Activated B cell treated with CpG ODN at 0.5 μM for 24 hours (primary cell): Measurements from ENCODE around the gene WDR59. TPM values are rescaled to one million over a fixed set of nuclear protein-coding genes. Genes with fewer than 3 reads are reported as not detected.

Source experiments
- ATAC-seq: fragments of 200-7000 bp; cut with Tn5 transposase; one replicate; pipeline ENCODE4 v1.10.0; 2021; ENCODE audit warnings: low read depth, mild to moderate bottlenecking, moderate library complexity
- CTCF ChIA-PET: fragments of 350-600 bp; sonication (Branson Sonifier 250); formaldehyde crosslinking; loops from one replicate; lab custom pipeline; 2021; ENCODE audit warnings: antibody characterized with exemption; lab: Charles Lee
- POLR2A ChIA-PET: fragments of 350-600 bp; sonication (Branson Sonifier 250); formaldehyde crosslinking; loops from one replicate; lab custom pipeline; 2021; ENCODE audit warnings: antibody characterized with exemption; lab: Charles Lee
- DNase-seq: peaks from one replicate; pipeline ENCODE4 v3.0.0; 2022
- H3K27ac Mint-ChIP-seq: one replicate; pipeline ENCODE4 v1.8.0; 2020; ENCODE audit warnings: mixed read lengths
- H3K27me3 Mint-ChIP-seq: one replicate; pipeline ENCODE4 v1.8.0; 2021; ENCODE audit warnings: mixed read lengths
- H3K36me3 Mint-ChIP-seq: one replicate; pipeline ENCODE4 v1.8.0; 2021; ENCODE audit warnings: low read depth, mixed read lengths
- H3K4me1 Mint-ChIP-seq: one replicate; pipeline ENCODE4 v1.8.0; 2021; ENCODE audit warnings: mixed read lengths
- H3K4me3 Mint-ChIP-seq: one replicate; pipeline ENCODE4 v1.8.0; 2020; ENCODE audit warnings: mild to moderate bottlenecking, mixed read lengths
- H3K9me3 Mint-ChIP-seq: one replicate; pipeline ENCODE4 v1.8.0; 2020; ENCODE audit warnings: mixed read lengths
- CTCF ChIP-seq: fragments of 200-600 bp; IDR thresholded peaks from one replicate; pipeline ENCODE4 v1.8.0; 2022; ENCODE audit warnings: antibody characterized with exemption, mild to moderate bottlenecking
- intact Hi-C: fragments of 100-400 bp; cut with micrococcal nuclease; formaldehyde crosslinking; loops from one replicate; pipeline ENCODE4 v1.15.1; 2024
- total RNA-seq: library from RNA; stranded (reverse); gene quantifications from 2 replicates; pipeline ENCODE4 v1.2.3, GENCODE V29; 2022

Gene WDR59
- total RNA-seq, 1 donor from 2014 or later = 93.3 TPM

- ChIA-PET CTCF (no interaction called here), POLR2A (no interaction called here)
- Mint-ChIP-seq H3K27ac (no peak overlapping the region), H3K27me3 (no peaks in the 10 kb centered on the region), H3K4me3 (no peak overlapping the region), H3K4me1 (no peaks in the 10 kb centered on the region), H3K36me3 (peaks cover 87% of the 10 kb centered on the region), H3K9me3 (no peaks in the 10 kb centered on the region)
- DNase-seq (no peak), ATAC-seq (no peak)
- intact Hi-C loops = no loop called here
- TF ChIP-seq CTCF = no peak
Measured at GRCh38 chr16:74893541-74893940, 91.4 kb downstream of the WDR59 start.

GRCh38 chr16:74892574-74893461 lies 92.1 kb downstream of the WDR59 start:
- POLR2A ChIA-PET = no interaction called here
- H3K4me3 Mint-ChIP-seq = no peak overlapping the region
- H3K27me3 Mint-ChIP-seq = no peaks in the 10 kb centered on the region
- no peak for TF ChIP-seq CTCF
- intact Hi-C loops = no loop called here
- DNase-seq (no peak), ATAC-seq (no peak)
- H3K27ac Mint-ChIP-seq = no peak overlapping the region
- H3K4me1 Mint-ChIP-seq = no peaks in the 10 kb centered on the region
- no peaks in the 10 kb centered on the region for H3K9me3 Mint-ChIP-seq
- peaks cover 88% of the 10 kb centered on the region for H3K36me3 Mint-ChIP-seq
- CTCF ChIA-PET = no interaction called here

GRCh38 chr16:74888888-74889287 lies 96.0 kb downstream of the WDR59 start:
- ATAC-seq (no peak), DNase-seq (no peak)
- H3K4me1 Mint-ChIP-seq = no peaks in the 10 kb centered on the region
- intact Hi-C loops = no loop called here
- no peaks in the 10 kb centered on the region for H3K27me3 Mint-ChIP-seq
- ChIA-PET CTCF (no interaction called here), POLR2A (no interaction called here)
- no peak overlapping the region for H3K27ac Mint-ChIP-seq
- no peak for TF ChIP-seq CTCF
- H3K9me3 Mint-ChIP-seq = no peaks in the 10 kb centered on the region
- peaks cover 96% of the 10 kb centered on the region for H3K36me3 Mint-ChIP-seq
- H3K4me3 Mint-ChIP-seq = no peak overlapping the region

GRCh38 chr16:74888232-74888862 lies 96.6 kb downstream of the WDR59 start:
- H3K27ac Mint-ChIP-seq = no peak overlapping the region
- no peaks in the 10 kb centered on the region for H3K27me3 Mint-ChIP-seq
- no peak overlapping the region for H3K4me3 Mint-ChIP-seq
- no peaks in the 10 kb centered on the region for H3K9me3 Mint-ChIP-seq
- TF ChIP-seq CTCF = no peak
- ChIA-PET POLR2A (no interaction called here), CTCF (interaction anchor here (1.5 kb wide), 1 partner anchor 25 kb away, joined by 5 read pairs; no protein-coding TSS in a partner anchor)
- H3K36me3 Mint-ChIP-seq = peaks cover 96% of the 10 kb centered on the region
- no peak for DNase-seq
- intact Hi-C loops = no loop called here
- H3K4me1 Mint-ChIP-seq = no peaks in the 10 kb centered on the region
- no peak for ATAC-seq

- intact Hi-C loops = no loop called here
- H3K27me3 Mint-ChIP-seq = no peaks in the 10 kb centered on the region
- POLR2A ChIA-PET = no interaction called here
- DNase-seq = no peak
- H3K9me3 Mint-ChIP-seq = no peaks in the 10 kb centered on the region
- ATAC-seq = no peak
- H3K4me3 Mint-ChIP-seq = no peak overlapping the region
- no peaks in the 10 kb centered on the region for H3K4me1 Mint-ChIP-seq
- H3K27ac Mint-ChIP-seq = no peak overlapping the region
- CTCF ChIA-PET = interaction anchor here (1.5 kb wide), 1 partner anchor 24 kb away, joined by 5 read pairs; no protein-coding TSS in a partner anchor
- no peak for TF ChIP-seq CTCF
- H3K36me3 Mint-ChIP-seq = peaks cover 92% of the 10 kb centered on the region
Measured at GRCh38 chr16:74887084-74887483, 97.8 kb downstream of the WDR59 start.
